ENCODE data around the gene MAP3K6. TPM values are rescaled to one million over a fixed set of nuclear protein-coding genes. Genes with fewer than 3 reads are reported as not detected.

Gene MAP3K6
- total and polyA plus RNA-seq, 2 donors (not counting 3 experiments of a cell fraction or from before 2014, with no cell fraction given): 9.9 to 12.4 TPM

DNA sequence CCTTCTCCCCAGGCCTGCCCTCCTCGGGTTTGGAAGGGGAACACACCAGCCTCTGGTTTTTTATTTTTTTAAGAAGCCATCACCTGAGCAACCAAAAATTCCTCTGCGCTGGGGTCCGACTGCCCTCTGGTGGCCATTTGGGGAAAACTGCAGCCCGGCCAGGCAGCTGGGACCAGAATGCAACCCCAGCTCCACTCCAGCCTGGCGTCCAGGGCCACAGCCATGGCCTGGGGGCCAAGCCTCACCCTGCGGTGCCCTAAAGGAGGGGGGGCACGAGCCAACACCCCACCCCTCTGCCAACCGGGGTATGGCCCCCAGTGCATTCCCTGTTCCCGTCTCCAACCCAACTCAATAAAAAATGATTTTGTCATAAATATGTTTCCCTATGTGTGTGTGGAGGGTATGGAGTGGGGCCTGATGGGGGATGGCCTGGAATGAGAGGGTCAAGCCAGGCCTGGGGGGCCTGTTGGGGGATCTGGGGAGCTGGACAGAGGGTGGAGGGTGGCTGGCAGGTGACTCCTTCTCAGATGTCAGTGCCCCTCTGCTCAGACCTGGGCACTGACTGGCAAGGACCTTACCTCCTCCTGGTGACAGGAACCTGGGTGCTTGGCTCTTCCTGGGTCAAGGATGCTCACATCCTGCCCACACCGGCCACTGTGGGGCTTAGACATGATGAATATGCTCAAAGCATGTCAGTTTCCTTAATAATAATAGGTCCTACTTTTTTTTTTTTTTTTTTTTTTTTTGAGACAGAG lies 28.9 kb upstream of the MAP3K6 start:
- intact Hi-C loops (cut with micrococcal nuclease): loop anchor here (1.0 to 10.0 kb wide), 3 partner anchors 38 to 281 kb away; no protein-coding TSS in a partner anchor
- FAIRE-seq: peak; percentile 85

More for the DNA sequence above, 28.9 kb upstream of the MAP3K6 start:
- Histone ChIP-seq H3K9ac (replicated peaks; ENCODE audit: extremely low read depth, insufficient read depth, low read length) (no peak overlapping the region), H3K27ac (ENCODE audit: insufficient read depth, low read depth, low read length) (no peak overlapping the region), H2AFZ (ENCODE audit: low read depth, low read length) (no peak overlapping the region), H3K36me3 (ENCODE audit: control insufficient read depth in 2 of 2, extremely low read depth in 1 of 2, insufficient read depth in 2 of 2, low read length in 2 of 2) (no peaks in the 10 kb centered on the region), H3K9me1 (replicated peaks; ENCODE audit: control insufficient read depth, extremely low read depth, insufficient read depth, low read length) (no peaks in the 10 kb centered on the region), H3K4me3 (replicated peaks in 1 of 3; ENCODE audit: insufficient read depth in 1 of 3, low read depth in 1 of 3, low read length in 3 of 3) (no peak overlapping the region), H3K4me2 (ENCODE audit: insufficient read depth, low read length) (no peak overlapping the region), H3K4me1 (ENCODE audit: control insufficient read depth, extremely low read depth, insufficient read depth, low read length) (peaks cover 11% of the 10 kb centered on the region), H3K79me2 (ENCODE audit: control insufficient read depth, insufficient read depth, low read length) (peaks cover 5% of the 10 kb centered on the region), H3K9me3 (replicated peaks; ENCODE audit: control insufficient read depth, insufficient read depth, low read length) (no peaks in the 10 kb centered on the region), H4K20me1 (replicated peaks; ENCODE audit: control insufficient read depth, extremely low read depth, insufficient read depth, low read length) (no peaks in the 10 kb centered on the region), H3K27me3 (ENCODE audit: control insufficient read depth in 2 of 2, insufficient read depth in 2 of 2, low read length in 2 of 2) (no peaks in the 10 kb centered on the region)
- DNase-seq (ENCODE audit: low read depth, low spot score): peak; percentile 59
- no TSS peak for BruUV-seq (replicated peaks)
- dilution Hi-C loops (cut with MboI; ENCODE audit: extremely low pct_ligation_motif_present, low sequenced_read_pairs): no loop called here
- ChIA-PET CTCF (interaction anchor here (0.6 to 6.6 kb wide), 45 partner anchors 10 to 351 kb away, joined by 3 to 275 read pairs (median 3); partner anchors contain the start of genes AHDC1, CD164L2, MAP3K6 and WASF2), POLR2A (interaction anchor here (0.7 to 1.1 kb wide), 2 partner anchors 30 to 84 kb away, joined by 3 read pairs; no protein-coding TSS in a partner anchor)
- no peak for TF ChIP-seq MYC (IDR thresholded peaks at IDR 0.05; ENCODE audit: low read depth, low read length)
- no peak for TF ChIP-seq GATA2 (IDR thresholded peaks at IDR 0.05; ENCODE audit: insufficient read depth, insufficient read length, low read depth, low read length)
- TF ChIP-seq FOS (IDR thresholded peaks at IDR 0.05; ENCODE audit: borderline replicate concordance, insufficient read depth, low read length): no peak
- TF ChIP-seq POLR2AphosphoS5 (IDR thresholded peaks at IDR 0.05; ENCODE audit: insufficient read depth, low read depth, low read length): no peak
- no peak for TF ChIP-seq EZH2 (IDR thresholded peaks at IDR 0.05; ENCODE audit: borderline replicate concordance, low read depth, low read length, severe bottlenecking)
- no peak for TF ChIP-seq JUN (IDR thresholded peaks at IDR 0.05; ENCODE audit: borderline replicate concordance, insufficient read depth, insufficient read length, low read depth)
- no peak for TF ChIP-seq MAX (IDR thresholded peaks at IDR 0.05; ENCODE audit: insufficient read depth, insufficient read length)
- TF ChIP-seq, protein P1, sequence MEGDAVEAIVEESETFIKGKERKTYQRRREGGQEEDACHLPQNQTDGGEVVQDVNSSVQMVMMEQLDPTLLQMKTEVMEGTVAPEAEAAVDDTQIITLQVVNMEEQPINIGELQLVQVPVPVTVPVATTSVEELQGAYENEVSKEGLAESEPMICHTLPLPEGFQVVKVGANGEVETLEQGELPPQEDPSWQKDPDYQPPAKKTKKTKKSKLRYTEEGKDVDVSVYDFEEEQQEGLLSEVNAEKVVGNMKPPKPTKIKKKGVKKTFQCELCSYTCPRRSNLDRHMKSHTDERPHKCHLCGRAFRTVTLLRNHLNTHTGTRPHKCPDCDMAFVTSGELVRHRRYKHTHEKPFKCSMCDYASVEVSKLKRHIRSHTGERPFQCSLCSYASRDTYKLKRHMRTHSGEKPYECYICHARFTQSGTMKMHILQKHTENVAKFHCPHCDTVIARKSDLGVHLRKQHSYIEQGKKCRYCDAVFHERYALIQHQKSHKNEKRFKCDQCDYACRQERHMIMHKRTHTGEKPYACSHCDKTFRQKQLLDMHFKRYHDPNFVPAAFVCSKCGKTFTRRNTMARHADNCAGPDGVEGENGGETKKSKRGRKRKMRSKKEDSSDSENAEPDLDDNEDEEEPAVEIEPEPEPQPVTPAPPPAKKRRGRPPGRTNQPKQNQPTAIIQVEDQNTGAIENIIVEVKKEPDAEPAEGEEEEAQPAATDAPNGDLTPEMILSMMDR (IDR thresholded peaks at IDR 0.05; ENCODE audit: extremely low read depth in 1 of 2, insufficient read depth in 1 of 2, low read depth in 1 of 2, low read length in 2 of 2): peak; percentile 94 to 95

All from endothelial cell of umbilical vein (primary cell).